ENCODE measurements around the gene CNTNAP2. TPM values are rescaled to one million over a fixed set of nuclear protein-coding genes. Genes with fewer than 3 reads are reported as not detected.

The CNTNAP2 gene
- total RNA-seq, 1 experiment from 2014 or later, result 64.5 TPM

- Histone ChIP-seq H4K8ac (replicated peaks; ENCODE audit: insufficient read length, low read depth, low read length) (no peak overlapping the region), H2BK5ac (ENCODE audit: insufficient read length, low read length) (no peak overlapping the region), H2AFZ (ENCODE audit: low read length) (no peak overlapping the region), H3K4ac (ENCODE audit: low read depth, low read length) (no peak overlapping the region), H3K27ac (ENCODE audit: insufficient read length, low read depth, low read length) (no peak overlapping the region), H4K20me1 (ENCODE audit: control insufficient read depth, insufficient read depth, insufficient read length) (no peaks in the 10 kb centered on the region), H2BK12ac (ENCODE audit: insufficient read length, low read depth, low read length) (no peak overlapping the region), H3K27me3 (ENCODE audit: insufficient read depth, low read length) (no peaks in the 10 kb centered on the region), H3K4me1 (ENCODE audit: insufficient read depth, low read length) (no peaks in the 10 kb centered on the region), H3K79me1 (ENCODE audit: insufficient read depth, low read depth, low read length, poor library complexity, severe bottlenecking) (no peaks in the 10 kb centered on the region), H2BK20ac (ENCODE audit: low read depth, low read length, poor library complexity, severe bottlenecking) (no peak overlapping the region), H3T11ph (ENCODE audit: low read length) (no peak overlapping the region), H2AK5ac (ENCODE audit: insufficient read length, low read length) (no peak overlapping the region), H3K79me2 (ENCODE audit: insufficient read depth, low read length) (no peaks in the 10 kb centered on the region), H2BK120ac (ENCODE audit: low read depth, low read length, poor library complexity, severe bottlenecking) (no peak overlapping the region), H3K23ac (ENCODE audit: insufficient read length, low read depth, low read length) (no peak overlapping the region), H3K14ac (ENCODE audit: insufficient read depth, low read length) (no peak overlapping the region), H4K5ac (ENCODE audit: insufficient read length, low read depth, low read length) (no peak overlapping the region), H2BK15ac (ENCODE audit: low read depth, low read length) (no peak overlapping the region), H3K9ac (ENCODE audit: extremely low read depth, insufficient read length, low read length) (no peak overlapping the region), H3K18ac (ENCODE audit: insufficient read length, low read depth, low read length) (no peak overlapping the region), H4K91ac (ENCODE audit: insufficient read length, low read depth, low read length) (no peak overlapping the region), H3K23me2 (ENCODE audit: insufficient read length, low read depth, low read length, poor library complexity, severe bottlenecking) (no peaks in the 10 kb centered on the region), H3K9me3 (ENCODE audit: control insufficient read depth, low read depth, low read length) (no peaks in the 10 kb centered on the region), H3K56ac (ENCODE audit: insufficient read length, low read depth, low read length) (no peak overlapping the region), H3K4me2 (ENCODE audit: insufficient read depth, insufficient read length, low read length) (no peak overlapping the region)
- H3K27me3 Mint-ChIP-seq (ENCODE audit: low read depth), result no peaks in the 10 kb centered on the region
- H3K4me1 Mint-ChIP-seq, result peaks cover 6 to 8% of the 10 kb centered on the region in 2 experiments
- DNase-seq, result no peak
- no peaks in the 10 kb centered on the region; a peak in 1 of 7 replicates for H3K36me3 Mint-ChIP-seq (ENCODE audit: insufficient read depth in 1 of 3, low read depth in 3 of 3)
- no peak overlapping the region for H3K4me3 Mint-ChIP-seq
- no peak overlapping the region; a peak in 2 of 7 replicates for H3K27ac Mint-ChIP-seq
- TF ChIP-seq, protein P1, sequence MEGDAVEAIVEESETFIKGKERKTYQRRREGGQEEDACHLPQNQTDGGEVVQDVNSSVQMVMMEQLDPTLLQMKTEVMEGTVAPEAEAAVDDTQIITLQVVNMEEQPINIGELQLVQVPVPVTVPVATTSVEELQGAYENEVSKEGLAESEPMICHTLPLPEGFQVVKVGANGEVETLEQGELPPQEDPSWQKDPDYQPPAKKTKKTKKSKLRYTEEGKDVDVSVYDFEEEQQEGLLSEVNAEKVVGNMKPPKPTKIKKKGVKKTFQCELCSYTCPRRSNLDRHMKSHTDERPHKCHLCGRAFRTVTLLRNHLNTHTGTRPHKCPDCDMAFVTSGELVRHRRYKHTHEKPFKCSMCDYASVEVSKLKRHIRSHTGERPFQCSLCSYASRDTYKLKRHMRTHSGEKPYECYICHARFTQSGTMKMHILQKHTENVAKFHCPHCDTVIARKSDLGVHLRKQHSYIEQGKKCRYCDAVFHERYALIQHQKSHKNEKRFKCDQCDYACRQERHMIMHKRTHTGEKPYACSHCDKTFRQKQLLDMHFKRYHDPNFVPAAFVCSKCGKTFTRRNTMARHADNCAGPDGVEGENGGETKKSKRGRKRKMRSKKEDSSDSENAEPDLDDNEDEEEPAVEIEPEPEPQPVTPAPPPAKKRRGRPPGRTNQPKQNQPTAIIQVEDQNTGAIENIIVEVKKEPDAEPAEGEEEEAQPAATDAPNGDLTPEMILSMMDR (conservative IDR thresholded peaks at IDR 0.05), result no peak
- H3K9me3 Mint-ChIP-seq, result no peaks in the 10 kb centered on the region
- no CpG with 5 or more reads among the region's 2 CpGs for WGBS (ENCODE audit: extremely low coverage, insufficient read length, low lambda C conversion rate)
These were observed 1163.4 kb downstream of the CNTNAP2 start for GRCh38 chr7:147279964-147280374.
